SK-N-MC (cell line): ENCODE measurements around the gene MGAT5.

Source experiments
- EZH2 ChIP-seq: fragments of 200-600 bp; sonication (generic); IDR thresholded peaks from one replicate; pipeline ENCODE4 v1.6.1; 2017; ENCODE audit warnings: antibody characterized with exemption
- FOXP2 ChIP-seq: optimal IDR thresholded peaks from 2 replicates; pipeline ENCODE3; 2011; ENCODE audit warnings: mild to moderate bottlenecking, moderate library complexity; ENCODE audit not compliant: insufficient read depth; ENCODE audit errors: extremely low read length, control extremely low read depth
- POLR2AphosphoS5 ChIP-seq: IDR thresholded peaks from 2 replicates; pipeline ENCODE4 v1.6.1; 2012; ENCODE audit warnings: mild to moderate bottlenecking, low read depth, low read length, borderline replicate concordance

DNA sequence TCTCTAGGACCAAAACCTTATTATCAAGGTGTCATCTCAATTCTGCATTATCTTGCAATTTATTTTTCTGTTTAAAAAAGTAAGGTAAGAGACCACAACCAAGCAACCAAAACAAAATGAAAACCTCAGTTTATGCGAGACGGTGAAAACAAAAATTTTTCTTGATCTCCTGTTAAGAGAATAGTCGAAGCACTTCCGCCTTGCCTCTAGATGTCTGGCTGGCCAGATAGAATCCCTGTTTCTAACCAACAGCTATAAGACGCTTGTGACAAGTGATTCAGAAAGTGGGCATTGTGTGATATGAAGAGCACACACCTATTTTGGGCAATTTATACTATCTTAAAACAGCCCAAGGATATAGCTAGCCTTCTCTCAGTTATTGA, 51.2 kb downstream of the MGAT5 start:
- TF ChIP-seq EZH2 (no peak), POLR2AphosphoS5 (no peak), FOXP2 (no peak)
